Stimulated activated CD4-positive, alpha-beta T cell treated with anti-CD3 and anti-CD28 coated beads, TNF-alpha, amount 100 ng/mL, for 1 hour (primary cell): Measurements from ENCODE around the gene ZFYVE26.
"Not testable (repeated sequence)": the region's sequence is repeated elsewhere in the genome, so short reads cannot be mapped to it uniquely, and the experiment has no call there.

Experiments
- DNase-seq, 3 donors: peaks; one replicate each; pipeline ENCODE4 v3.0.0-alpha.2; 2020; ENCODE audit warnings: low read depth in 3 of 3, low spot score in 1 of 3

Gene ZFYVE26

DNA sequence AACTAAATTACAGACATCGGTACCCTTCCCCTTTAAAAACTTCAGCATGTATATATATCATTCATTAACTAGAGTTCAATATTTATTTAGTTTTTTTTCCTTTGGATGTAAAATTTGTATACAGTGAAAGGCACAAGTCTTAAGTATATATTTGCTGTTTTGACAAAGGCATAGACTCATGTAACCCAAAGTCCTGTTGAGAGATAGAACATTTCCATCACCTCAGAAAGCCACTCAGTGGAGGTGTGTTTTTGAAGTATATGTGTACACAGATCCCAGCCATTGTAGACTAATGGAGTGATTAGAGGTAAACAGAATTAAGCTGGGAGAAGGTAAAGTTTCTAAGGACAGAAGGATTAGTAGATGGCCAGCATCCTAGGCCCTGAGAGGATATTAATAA, 99.3 kb downstream of the ZFYVE26 start:
- no peak for DNase-seq

DNA sequence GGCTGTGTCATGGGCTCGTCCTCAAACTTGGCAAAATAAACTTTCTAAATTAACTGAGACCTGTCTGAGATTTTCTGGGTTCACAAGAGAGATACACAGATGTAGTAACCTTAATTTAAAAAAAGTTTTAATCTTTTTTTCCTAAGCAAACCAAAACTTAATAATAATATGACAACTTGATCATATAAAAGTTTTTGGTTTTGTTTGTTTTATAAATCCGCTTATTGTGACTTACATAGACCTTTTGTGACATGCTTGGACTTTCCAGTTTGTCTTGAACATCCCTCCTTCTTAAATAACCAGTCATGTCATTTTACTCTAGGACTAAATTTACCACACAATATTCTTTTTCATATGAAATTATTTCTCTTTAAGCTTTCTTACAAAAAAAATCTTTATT, 106.2 kb downstream of the ZFYVE26 start:
- DNase-seq, result no peak

DNA sequence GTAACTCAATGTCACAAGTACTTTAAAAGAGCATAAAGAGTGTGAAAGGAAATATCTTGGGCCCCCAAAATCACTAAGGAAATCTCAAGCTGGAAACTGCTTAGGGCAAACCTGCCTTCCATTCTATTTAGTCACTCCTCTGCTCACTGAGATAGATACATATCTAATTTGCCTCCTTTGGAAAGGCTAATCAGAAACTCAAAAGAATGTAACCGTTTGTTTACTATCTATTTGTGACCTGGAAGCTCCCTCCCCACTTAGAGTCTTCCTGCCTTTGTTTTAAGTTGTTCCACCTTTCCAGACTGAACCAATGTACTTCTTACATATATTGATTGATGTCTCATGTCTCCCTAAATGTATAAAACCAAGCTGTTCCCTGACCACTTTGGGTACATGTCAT, 106.6 kb downstream of the ZFYVE26 start:
- not testable (repeated sequence) for DNase-seq

GRCh38 chr14:67709346-67709745, 107.0 kb downstream of the ZFYVE26 start:
- DNase-seq, result not testable (repeated sequence)

DNA sequence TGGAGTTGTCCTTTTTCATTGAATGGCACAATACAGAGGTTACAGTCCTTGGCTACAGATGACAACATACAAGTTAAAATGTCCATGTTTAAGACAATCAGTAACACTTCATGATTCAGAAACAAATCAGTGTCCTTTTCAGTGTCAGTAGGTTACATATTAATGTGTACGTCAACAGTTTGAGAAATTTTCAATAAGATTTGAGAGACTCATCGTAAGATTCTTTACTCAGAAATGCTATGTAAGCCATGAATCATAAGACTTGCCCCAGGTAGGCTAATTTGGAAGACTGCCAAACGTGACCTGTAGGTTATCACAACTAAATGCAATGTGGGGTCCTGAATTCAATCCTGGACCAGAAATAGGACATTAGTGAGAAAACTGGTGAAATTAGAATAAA, 111.2 kb downstream of the ZFYVE26 start:
- no peak for DNase-seq

DNA sequence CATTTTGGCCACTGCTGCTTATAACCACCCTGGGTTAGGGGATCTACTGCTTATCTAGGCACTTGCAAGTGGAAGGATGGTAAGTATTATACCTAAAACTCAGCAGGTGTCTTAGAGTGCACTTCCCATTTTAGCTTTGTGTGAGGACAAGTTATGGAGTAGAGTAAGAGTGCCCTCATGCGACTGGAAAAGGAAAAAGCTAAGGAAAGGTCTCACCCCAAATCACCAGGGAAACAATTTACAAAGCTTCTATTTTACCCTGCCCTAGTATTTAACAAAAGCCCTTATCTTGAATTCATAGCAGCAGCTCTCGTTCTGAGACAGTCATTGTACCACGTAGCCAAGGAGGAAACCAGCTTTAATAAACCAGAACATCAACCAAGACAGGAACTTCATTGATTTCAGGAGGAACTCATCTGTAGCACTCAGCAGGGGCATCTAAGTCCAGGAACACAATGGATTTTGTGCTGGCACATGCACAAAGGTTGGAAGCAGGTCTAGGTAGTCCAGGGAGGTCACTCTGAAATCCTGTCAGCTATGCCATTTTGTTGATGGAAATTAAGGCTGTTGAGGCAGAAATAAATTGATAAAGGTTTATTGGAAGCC, 111.8 kb downstream of the ZFYVE26 start:
- peak in 1 of 3 donors; percentile 1 for DNase-seq

DNA sequence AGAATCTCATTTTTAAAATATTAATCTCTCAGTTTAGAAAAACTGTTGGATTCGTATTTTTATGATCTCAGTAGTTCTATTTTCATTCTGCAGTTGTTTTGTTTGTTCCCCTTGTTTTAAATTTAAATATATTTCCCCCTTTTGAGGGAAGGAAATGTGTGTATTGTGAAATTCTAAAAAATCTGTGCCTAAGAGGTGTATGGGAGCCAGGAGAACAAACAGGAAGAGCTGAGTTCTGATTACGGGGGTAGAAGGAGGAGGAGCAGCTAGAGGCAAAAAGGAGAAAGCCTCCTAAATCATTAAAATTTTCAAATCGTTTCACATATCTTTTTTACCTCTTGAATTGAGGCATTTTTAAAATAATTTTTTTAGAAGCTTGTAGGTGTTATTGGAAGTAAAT, 112.4 kb downstream of the ZFYVE26 start:
- no peak for DNase-seq

DNA sequence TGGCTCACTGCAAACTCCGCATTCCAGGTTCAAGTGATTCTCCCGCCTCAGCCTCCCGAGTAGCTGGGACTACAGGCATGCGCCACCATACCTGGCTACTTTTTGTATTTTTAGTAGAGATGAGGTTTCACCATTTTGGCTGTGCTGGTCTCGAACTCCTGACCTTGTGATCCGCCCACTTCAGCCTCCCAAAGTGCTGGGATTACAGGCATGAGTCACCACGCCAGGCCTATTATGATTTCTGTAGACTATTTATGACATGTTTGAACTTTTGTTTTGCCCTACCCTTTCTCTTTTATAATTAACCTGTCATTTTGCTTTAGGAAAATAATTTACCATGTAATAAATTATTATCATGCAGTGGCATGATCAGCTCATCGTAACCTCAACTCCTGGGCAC, 114.9 kb downstream of the ZFYVE26 start, which contains the start of gene RDH12:
Gene RDH12 (plus strand): TSS at position 395 of the 400 bp plus-strand sequence. CDS start 20,757 bp downstream, outside the sequence.
- not testable (repeated sequence) for DNase-seq

DNA sequence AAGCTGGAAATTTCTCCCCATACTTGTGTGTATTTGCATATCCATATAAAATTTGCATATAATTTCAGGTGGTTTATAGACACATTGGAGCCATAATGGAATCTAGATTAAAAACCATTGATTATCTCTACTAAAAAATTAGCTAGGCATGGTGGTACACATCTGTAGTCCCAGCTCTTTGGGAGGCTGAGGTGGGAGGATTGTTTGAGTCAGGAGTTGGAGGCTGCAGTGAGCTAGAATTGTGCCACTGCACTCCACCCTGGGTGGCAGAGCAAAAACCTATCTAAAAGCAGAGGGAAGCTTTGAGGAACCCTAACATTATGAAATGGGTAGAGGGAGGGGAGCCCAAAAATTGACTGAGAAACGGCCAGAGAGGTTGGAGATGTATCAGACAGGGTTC, 118.2 kb downstream of the ZFYVE26 start:
- no peak for DNase-seq

- no peak for DNase-seq
Observed at GRCh38 chr14:67697006-67697405, 119.4 kb downstream of the ZFYVE26 start.
